HepG2 (cell line): ENCODE data around the gene SLC45A2. TPM values are rescaled to one million over a fixed set of nuclear protein-coding genes. Genes with fewer than 3 reads are reported as not detected.

Experiments used
- ATAC-seq: fragments of 200-7000 bp; cut with Tn5 transposase; 3 replicates; pipeline ENCODE4 v1.9.1; 2020; ENCODE audit warnings: mild to moderate bottlenecking, moderate library complexity
- BruUV-seq: library from RNA; stranded (reverse); fragments of 400-500 nt; replicated peaks from 2 replicates; lab custom pipeline; 2021; lab: Mats Ljungman, UMichigan
- CTCF ChIA-PET: fragments of 300-600 bp; formaldehyde crosslinking; extraction: SDS; loops from one replicate; lab custom pipeline; 2021; ENCODE audit warnings: low total read pairs, inconsistent platforms, low intra/inter-chr PET ratio; lab: Yijun Ruan, JAX
- POLR2A ChIA-PET: fragments of 350-600 bp; sonication (Branson Sonifier 250); formaldehyde crosslinking; loops from one replicate; lab custom pipeline; 2020; ENCODE audit warnings: antibody characterized with exemption, inconsistent platforms; lab: Yijun Ruan, JAX
- DNase-seq: peaks from one replicate; pipeline ENCODE4 v3.0.0-alpha.2; 2015; ENCODE audit warnings: low spot score
- FAIRE-seq: peaks from 3 replicates; lab custom pipeline; 2011; peaks lifted over from hg19 to GRCh38; lab: Jason Lieb, UNC
- H2AFZ ChIP-seq: one replicate; pipeline ENCODE4 v1.6.1; 2011; ENCODE audit warnings: low read length, inconsistent platforms
- H3K27ac ChIP-seq: fragments of 300-600 bp; 3 replicates; pipeline ENCODE4 v1.8.0; 2011; ENCODE audit warnings: mixed run types, mild to moderate bottlenecking, mixed read lengths, low read length, inconsistent platforms; ENCODE audit not compliant: insufficient read depth; ENCODE audit errors: extremely low read length
- H3K27me3 ChIP-seq, 2 experiments: fragments of 200-600 bp in 1 of 2; 2 replicates in 1 of 2; 3 replicates in 1 of 2; pipeline versions ENCODE4 v1.6.0 to v1.8.0; 2011; ENCODE audit warnings: low read length in 2 of 2, mild to moderate bottlenecking in 2 of 2, moderate library complexity in 2 of 2, inconsistent platforms in 1 of 2; ENCODE audit not compliant: insufficient read depth in 2 of 2, control insufficient read depth in 1 of 2
- H3K36me3 ChIP-seq, 2 experiments: fragments of 200-600 bp in 1 of 2; replicated peaks in 1 of 2; 2 replicates in 1 of 2; 3 replicates in 1 of 2; pipeline versions ENCODE4 v1.5.1 to v1.8.0; 2011; ENCODE audit warnings: low read length in 2 of 2, inconsistent platforms in 1 of 2; ENCODE audit not compliant: insufficient read depth in 2 of 2, control insufficient read depth in 1 of 2
- H3K4me1 ChIP-seq: 2 replicates; pipeline ENCODE4 v1.5.1; 2012; ENCODE audit warnings: low read length, inconsistent platforms; ENCODE audit not compliant: insufficient read depth
- H3K4me2 ChIP-seq: 2 replicates; pipeline ENCODE4 v1.6.0; 2011; ENCODE audit warnings: low read depth, low read length, inconsistent platforms
- H3K4me3 ChIP-seq, 3 experiments: fragments of 200-600 bp in 1 of 3; sonication (generic), shearing (Covaris generic) in 1 of 3; replicated peaks in 1 of 3; 2 replicates each; pipeline ENCODE4 v1.5.1; 2011 to 2016; ENCODE audit warnings: low read length in 3 of 3, inconsistent platforms in 2 of 3, low read depth in 2 of 3, mild to moderate bottlenecking in 2 of 3, control low read depth in 1 of 3, mixed read lengths in 1 of 3; ENCODE audit not compliant: insufficient read depth in 1 of 3
- H3K79me2 ChIP-seq: one replicate; pipeline ENCODE4 v1.6.1; 2011; ENCODE audit warnings: low read length, inconsistent platforms; ENCODE audit not compliant: insufficient read depth
- H3K9ac ChIP-seq: 2 replicates; pipeline ENCODE4 v1.6.0; 2011; ENCODE audit warnings: mild to moderate bottlenecking, low read depth, low read length, inconsistent platforms; ENCODE audit not compliant: insufficient read depth
- H3K9me3 ChIP-seq: 2 replicates; pipeline ENCODE4 v1.5.1; 2012; ENCODE audit warnings: mild to moderate bottlenecking, low read length
- H4K20me1 ChIP-seq: 2 replicates; pipeline ENCODE4 v1.6.0; 2011; ENCODE audit warnings: inconsistent platforms, mild to moderate bottlenecking, low read length, moderate library complexity; ENCODE audit not compliant: insufficient read depth
- AHR ChIP-seq: IDR thresholded peaks from 2 replicates; pipeline ENCODE4 v1.6.1; 2018; ENCODE audit warnings: missing genetic modification reagents, missing compliant biosample characterization
- CCDC6 ChIP-seq: sonication (generic); formaldehyde crosslinking; IDR thresholded peaks from 2 replicates; pipeline ENCODE4 v1.8.1; 2022; ENCODE audit warnings: mild to moderate bottlenecking, missing genetic modification reagents, moderate library complexity
- DBP ChIP-seq: sonication (generic); formaldehyde crosslinking; IDR thresholded peaks from 2 replicates; pipeline ENCODE4 v1.4.0; 2020; ENCODE audit warnings: missing genetic modification reagents; ENCODE audit errors: not compliant biosample characterization
- FLYWCH1 ChIP-seq: sonication (generic); formaldehyde crosslinking; IDR thresholded peaks from 2 replicates; pipeline ENCODE4 v1.8.1; 2023; ENCODE audit warnings: mild to moderate bottlenecking, missing genetic modification reagents
- GATA4 ChIP-seq: sonication (generic); IDR thresholded peaks from 2 replicates; pipeline ENCODE4 v1.6.1; 2016; ENCODE audit warnings: antibody characterized with exemption, low read depth, borderline replicate concordance
- ISL2 ChIP-seq: sonication (generic); formaldehyde crosslinking; IDR thresholded peaks from 2 replicates; pipeline ENCODE4 v1.5.0; 2020; ENCODE audit warnings: missing genetic modification reagents
- MED13 ChIP-seq: sonication (generic); formaldehyde crosslinking; IDR thresholded peaks from 2 replicates; pipeline ENCODE4 v1.5.0; 2020; ENCODE audit warnings: missing genetic modification reagents
- MED8 ChIP-seq: sonication (generic); formaldehyde crosslinking; IDR thresholded peaks from 2 replicates; pipeline ENCODE4 v1.8.1; 2023; ENCODE audit warnings: mild to moderate bottlenecking, missing genetic modification reagents; ENCODE audit not compliant: insufficient replicate concordance
- MNT ChIP-seq: fragments of 450-650 bp; IDR thresholded peaks from 2 replicates; pipeline ENCODE4 v1.6.1; 2016
- ZFP82 ChIP-seq: sonication (generic); formaldehyde crosslinking; IDR thresholded peaks from 2 replicates; pipeline ENCODE4 v1.5.1; 2020; ENCODE audit warnings: mild to moderate bottlenecking, missing genetic modification reagents, borderline replicate concordance
- ZMAT5 ChIP-seq: sonication (generic); formaldehyde crosslinking; IDR thresholded peaks from 2 replicates; pipeline ENCODE4 v1.5.0; 2020; ENCODE audit warnings: mild to moderate bottlenecking, low read depth, missing genetic modification reagents, borderline replicate concordance
- ZNF253 ChIP-seq: sonication (generic); formaldehyde crosslinking; IDR thresholded peaks from 2 replicates; pipeline ENCODE4 v1.8.0; 2022; ENCODE audit warnings: mild to moderate bottlenecking, missing genetic modification reagents, borderline replicate concordance
- ZNF577 ChIP-seq: sonication (generic); formaldehyde crosslinking; IDR thresholded peaks from 2 replicates; pipeline ENCODE4 v1.4.0; 2020; ENCODE audit warnings: mild to moderate bottlenecking, low read depth, missing genetic modification reagents, borderline replicate concordance
- ZNF672 ChIP-seq: sonication (generic); formaldehyde crosslinking; IDR thresholded peaks from 2 replicates; pipeline ENCODE4 v1.8.1; 2022; ENCODE audit warnings: missing genetic modification reagents
- ZNF839 ChIP-seq: sonication (generic); formaldehyde crosslinking; IDR thresholded peaks from 2 replicates; pipeline ENCODE4 v1.4.0; 2020; ENCODE audit warnings: missing genetic modification reagents, mild to moderate bottlenecking, borderline replicate concordance
- ZSCAN20 ChIP-seq: sonication (generic); formaldehyde crosslinking; IDR thresholded peaks from 2 replicates; pipeline ENCODE4 v1.4.0; 2020; ENCODE audit warnings: missing genetic modification reagents, mild to moderate bottlenecking, borderline replicate concordance
- WGBS: methylation state at CpG from one replicate; pipeline ENCODE4 v1.1.6; 2017; ENCODE audit warnings: low lambda C conversion rate; 5-methylcytosine and 5-hydroxymethylcytosine counted together
- in situ Hi-C: cut with HindIII; loops from 2 replicates; pipeline ENCODE4 v1.10.0; 2017; ENCODE audit warnings: low pct_unique_long_range_greater_than_20kb; ENCODE audit not compliant: extremely low pct_ligation_motif_present
- intact Hi-C: fragments of 100-400 bp; cut with micrococcal nuclease; formaldehyde crosslinking; loops from one replicate; pipeline ENCODE4 v1.10.0; 2022; ENCODE audit not compliant: unreplicated experiment
- polyA plus RNA-seq, 8 experiments: library from polyadenylated mRNA; depleted of rRNA in 3 of 8; stranded (reverse) in 7 of 8; unstranded in 1 of 8; fragments of >200 nt; fragmentation: Illumina TruSeq in 4 of 8; extraction: Trizol in 4 of 8; gene quantifications; 2 replicates each; pipeline versions ENCODE4 v1.2.1 to v1.2.3, GENCODE V29; 2011 to 2016; ENCODE audit warnings: low read depth in 4 of 8, missing spikeins in 1 of 8, mixed read lengths in 1 of 8; ENCODE audit not compliant: insufficient read depth in 1 of 8
- total RNA-seq, 5 experiments: library from RNA; depleted of rRNA; stranded (reverse); fragments of >200 nt; fragmentation: Illumina TruSeq; extraction: Trizol; gene quantifications; 2 replicates each; pipeline ENCODE4 v1.2.3, GENCODE V29; 2016; ENCODE audit warnings: low read depth in 1 of 5
- TF ChIP-seq, protein P1 (sequence below): IDR thresholded peaks from 2 replicates; pipeline ENCODE4 v1.4.0; 2020; ENCODE audit warnings: mild to moderate bottlenecking, missing genetic modification reagents

SLC45A2 gene
- total and polyA plus RNA-seq, 2 of the 13 experiments (the other 11 are each of a cell fraction or from before 2014, with no cell fraction given) = 0.22 to 0.24 TPM

DNA sequence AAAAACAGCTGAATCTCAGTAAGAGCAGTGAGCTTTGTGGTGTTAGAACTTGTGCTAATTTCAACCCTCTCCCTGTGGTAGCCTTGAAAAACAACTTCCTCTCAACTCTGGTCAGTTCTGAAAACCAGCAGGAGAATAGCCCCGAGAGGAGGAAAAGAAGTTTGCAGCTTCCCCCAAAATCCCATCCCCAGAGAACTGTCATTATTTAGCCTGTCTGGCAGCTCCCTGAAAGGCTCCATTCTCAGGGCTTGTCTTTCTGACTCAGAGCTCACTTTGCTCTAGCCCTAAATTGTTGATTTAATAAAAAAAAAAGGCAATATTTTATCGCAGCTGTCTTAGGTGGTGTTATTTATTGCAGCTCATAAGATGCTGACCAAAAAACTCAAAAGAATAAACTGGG, 11.4 kb upstream of the SLC45A2 start:
- FAIRE-seq = no peak

More for the DNA sequence above, 11.4 kb upstream of the SLC45A2 start:
- Histone ChIP-seq H3K4me3 (no peak overlapping the region), H3K4me2 (no peak overlapping the region), H3K27me3 (no peaks in the 10 kb centered on the region), H3K9me3 (no peaks in the 10 kb centered on the region), H2AFZ (no peak overlapping the region), H3K36me3 (peaks cover 4 to 16% of the 10 kb centered on the region in 2 experiments; a peak in 4 of 5 replicates), H3K27ac (peak overlapping the region; percentile 43), H3K4me1 (peaks cover 35% of the 10 kb centered on the region), H3K79me2 (no peaks in the 10 kb centered on the region), H4K20me1 (no peaks in the 10 kb centered on the region), H3K9ac (no peak overlapping the region)
- ChIA-PET POLR2A (interaction anchor here (2.7 to 3.1 kb wide), 2 partner anchors 11 to 12 kb away, joined by 10 to 23 read pairs; partner anchors contain the start of gene AMACR), CTCF (no interaction called here)
- DNase-seq = no peak
- no TSS peak for BruUV-seq
- in situ Hi-C loops (loop anchor here (25.0 kb wide), 1 partner anchor 466 kb away; no protein-coding TSS in a partner anchor), intact Hi-C loops (loop anchor here (10.0 kb wide), 1 partner anchor 469 kb away; no protein-coding TSS in a partner anchor)
- 84% methylated on average over 2 of the region's 2 CpGs for WGBS
- ATAC-seq = no peak
- TF ChIP-seq CCDC6 (CRISPR knock-in tag) (no peak), ISL2 (CRISPR knock-in tag) (no peak), ZNF672 (no peak), GATA4 (no peak), ZNF839 (CRISPR knock-in tag) (no peak), DBP (no peak), ZSCAN20 (CRISPR knock-in tag) (no peak), FLYWCH1 (CRISPR knock-in tag) (no peak), ZNF253 (CRISPR knock-in tag) (no peak), MNT (no peak), MED8 (CRISPR knock-in tag) (no peak), ZMAT5 (no peak), MED13 (CRISPR knock-in tag) (no peak), ZNF577 (no peak), ZFP82 (CRISPR knock-in tag) (no peak), AHR (no peak)
- TF ChIP-seq, protein P1, sequence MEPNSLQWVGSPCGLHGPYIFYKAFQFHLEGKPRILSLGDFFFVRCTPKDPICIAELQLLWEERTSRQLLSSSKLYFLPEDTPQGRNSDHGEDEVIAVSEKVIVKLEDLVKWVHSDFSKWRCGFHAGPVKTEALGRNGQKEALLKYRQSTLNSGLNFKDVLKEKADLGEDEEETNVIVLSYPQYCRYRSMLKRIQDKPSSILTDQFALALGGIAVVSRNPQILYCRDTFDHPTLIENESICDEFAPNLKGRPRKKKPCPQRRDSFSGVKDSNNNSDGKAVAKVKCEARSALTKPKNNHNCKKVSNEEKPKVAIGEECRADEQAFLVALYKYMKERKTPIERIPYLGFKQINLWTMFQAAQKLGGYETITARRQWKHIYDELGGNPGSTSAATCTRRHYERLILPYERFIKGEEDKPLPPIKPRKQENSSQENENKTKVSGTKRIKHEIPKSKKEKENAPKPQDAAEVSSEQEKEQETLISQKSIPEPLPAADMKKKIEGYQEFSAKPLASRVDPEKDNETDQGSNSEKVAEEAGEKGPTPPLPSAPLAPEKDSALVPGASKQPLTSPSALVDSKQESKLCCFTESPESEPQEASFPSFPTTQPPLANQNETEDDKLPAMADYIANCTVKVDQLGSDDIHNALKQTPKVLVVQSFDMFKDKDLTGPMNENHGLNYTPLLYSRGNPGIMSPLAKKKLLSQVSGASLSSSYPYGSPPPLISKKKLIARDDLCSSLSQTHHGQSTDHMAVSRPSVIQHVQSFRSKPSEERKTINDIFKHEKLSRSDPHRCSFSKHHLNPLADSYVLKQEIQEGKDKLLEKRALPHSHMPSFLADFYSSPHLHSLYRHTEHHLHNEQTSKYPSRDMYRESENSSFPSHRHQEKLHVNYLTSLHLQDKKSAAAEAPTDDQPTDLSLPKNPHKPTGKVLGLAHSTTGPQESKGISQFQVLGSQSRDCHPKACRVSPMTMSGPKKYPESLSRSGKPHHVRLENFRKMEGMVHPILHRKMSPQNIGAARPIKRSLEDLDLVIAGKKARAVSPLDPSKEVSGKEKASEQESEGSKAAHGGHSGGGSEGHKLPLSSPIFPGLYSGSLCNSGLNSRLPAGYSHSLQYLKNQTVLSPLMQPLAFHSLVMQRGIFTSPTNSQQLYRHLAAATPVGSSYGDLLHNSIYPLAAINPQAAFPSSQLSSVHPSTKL = no peak
